SK-N-MC (cell line): Measurements from ENCODE around the gene MRPS9.

Experiments used
- DNase-seq: peaks from one replicate; pipeline ENCODE4 v3.0.0-alpha.2; 2011; ENCODE audit warnings: low read depth, low spot score
- H3K27ac ChIP-seq: fragments of 200-600 bp; sonication (generic); 2 replicates; pipeline ENCODE4 v1.5.1; 2016; ENCODE audit warnings: mixed run types
- H3K36me3 ChIP-seq: fragments of 200-600 bp; sonication (generic); 2 replicates; pipeline ENCODE4 v1.6.1; 2017; ENCODE audit warnings: antibody characterized with exemption, low read length, mixed read lengths; ENCODE audit not compliant: insufficient read depth
- H3K4me3 ChIP-seq: fragments of 200-600 bp; sonication (generic); 2 replicates; pipeline ENCODE4 v1.5.1; 2016
- H3K9ac ChIP-seq: fragments of 200-600 bp; sonication (generic); 2 replicates; pipeline ENCODE4 v1.8.0; 2017; ENCODE audit warnings: mixed run types, mixed read lengths; ENCODE audit not compliant: insufficient read length
- H3K9me3 ChIP-seq: fragments of 200-600 bp; sonication (generic); 2 replicates; pipeline ENCODE4 v1.6.1; 2017; ENCODE audit warnings: low read depth, mild to moderate bottlenecking, antibody characterized with exemption, low read length, moderate library complexity, mixed read lengths
- EZH2 ChIP-seq: fragments of 200-600 bp; sonication (generic); IDR thresholded peaks from one replicate; pipeline ENCODE4 v1.6.1; 2017; ENCODE audit warnings: antibody characterized with exemption
- FOXP2 ChIP-seq: optimal IDR thresholded peaks from 2 replicates; pipeline ENCODE3; 2011; ENCODE audit warnings: mild to moderate bottlenecking, moderate library complexity; ENCODE audit not compliant: insufficient read depth; ENCODE audit errors: extremely low read length, control extremely low read depth
- POLR2AphosphoS5 ChIP-seq: IDR thresholded peaks from 2 replicates; pipeline ENCODE4 v1.6.1; 2012; ENCODE audit warnings: mild to moderate bottlenecking, low read depth, low read length, borderline replicate concordance

The MRPS9 gene

DNA sequence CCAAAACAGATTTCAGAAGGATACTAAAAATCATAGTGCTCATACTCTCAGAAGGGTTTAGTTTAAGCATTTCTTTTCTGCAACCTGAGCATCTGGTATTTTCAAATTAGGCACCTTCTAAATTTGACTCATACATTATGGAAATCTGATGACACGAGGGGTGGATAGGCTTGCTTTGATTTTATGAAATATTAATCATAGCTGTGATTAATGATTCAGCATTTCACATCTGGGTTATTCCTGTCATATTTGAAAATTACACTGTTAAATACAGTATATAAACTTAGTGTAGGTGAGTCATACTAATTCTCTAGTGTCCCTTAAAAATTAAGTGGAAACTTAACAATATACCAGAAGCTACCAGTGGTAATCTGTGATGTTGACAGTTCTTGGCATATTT is 47.7 kb downstream of the MRPS9 start:
- Histone ChIP-seq H3K9me3 (no peaks in the 10 kb centered on the region), H3K4me3 (no peak overlapping the region), H3K36me3 (no peaks in the 10 kb centered on the region; the same call in 1 of the 2 replicates), H3K27ac (no peak overlapping the region), H3K9ac (no peak overlapping the region)
- no peak for DNase-seq
- TF ChIP-seq FOXP2: no peak
- TF ChIP-seq POLR2AphosphoS5: no peak
- TF ChIP-seq EZH2: no peak

DNA sequence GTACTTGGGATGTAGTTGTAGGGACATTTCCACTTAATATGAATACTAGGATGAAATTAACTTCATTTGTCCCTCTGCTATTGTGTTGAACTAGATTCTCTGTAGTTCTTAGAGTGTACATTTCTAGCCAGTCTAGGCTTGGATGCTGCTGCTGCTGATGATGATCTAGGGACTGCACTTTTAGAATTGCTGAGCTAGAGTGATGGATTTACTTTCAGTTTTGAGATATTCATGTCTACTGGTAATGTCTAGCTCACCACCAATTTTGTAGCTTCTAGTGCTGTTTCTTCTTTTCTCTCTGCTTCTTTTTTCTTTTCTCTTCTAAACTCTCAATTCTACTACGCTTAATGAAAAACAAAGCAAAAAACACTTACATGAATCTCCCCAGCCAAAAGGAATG is 49.4 kb downstream of the MRPS9 start:
- TF ChIP-seq POLR2AphosphoS5 (no peak), FOXP2 (no peak), EZH2 (no peak)
- DNase-seq: no peak
- Histone ChIP-seq H3K9me3 (no peaks in the 10 kb centered on the region), H3K4me3 (no peak overlapping the region), H3K27ac (no peak overlapping the region), H3K9ac (no peak overlapping the region), H3K36me3 (no peaks in the 10 kb centered on the region; the same call in 1 of the 2 replicates)

DNA sequence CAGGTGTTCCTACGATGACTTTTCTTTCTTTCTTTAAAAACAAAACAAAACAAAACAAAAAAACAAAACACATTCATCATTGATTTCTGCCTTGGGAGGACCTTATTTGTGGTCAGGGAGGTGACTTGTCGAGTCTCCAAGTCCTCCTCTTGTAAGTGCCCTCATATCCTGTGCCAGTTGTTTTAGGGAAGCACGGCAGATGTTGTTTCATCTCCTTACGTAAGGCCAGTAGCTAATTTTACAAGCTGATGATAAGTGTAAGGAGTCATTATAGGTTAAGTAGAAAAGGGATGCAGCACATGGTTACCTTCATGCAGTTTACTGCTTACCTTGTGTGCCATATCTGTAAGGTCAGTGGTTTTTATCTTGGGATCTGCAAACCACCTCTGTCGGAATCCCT is 52.2 kb downstream of the MRPS9 start:
- no peak for TF ChIP-seq POLR2AphosphoS5
- no peak for TF ChIP-seq EZH2
- TF ChIP-seq FOXP2: no peak
- no peak overlapping the region for H3K9ac ChIP-seq
- no peak overlapping the region for H3K4me3 ChIP-seq
- DNase-seq: no peak
- peaks cover 12% of the 10 kb centered on the region for H3K36me3 ChIP-seq
- H3K27ac ChIP-seq: no peak overlapping the region
- no peaks in the 10 kb centered on the region for H3K9me3 ChIP-seq

DNA sequence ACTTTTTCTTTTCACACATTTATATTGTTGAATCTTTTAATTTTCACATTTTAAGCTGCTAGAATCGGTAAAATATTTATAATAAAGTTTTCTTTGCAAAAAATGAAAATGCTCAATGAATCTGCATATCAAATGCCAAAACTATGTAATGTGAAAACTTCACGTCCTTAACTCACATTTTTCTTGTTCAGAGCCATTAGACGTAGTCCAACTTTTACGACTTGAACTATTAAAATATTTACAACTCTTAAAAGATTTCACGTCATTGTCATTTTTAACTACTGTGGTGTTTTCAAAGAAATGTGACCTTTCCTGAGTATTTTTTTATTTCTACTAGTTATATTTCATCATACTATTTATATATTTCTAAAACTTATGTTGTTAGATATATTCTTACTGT is 54.9 kb downstream of the MRPS9 start:
- Histone ChIP-seq H3K27ac (no peak overlapping the region), H3K4me3 (no peak overlapping the region), H3K9ac (no peak overlapping the region), H3K36me3 (peaks cover 27% of the 10 kb centered on the region), H3K9me3 (no peaks in the 10 kb centered on the region)
- DNase-seq: no peak
- no peak for TF ChIP-seq EZH2
- no peak for TF ChIP-seq POLR2AphosphoS5
- TF ChIP-seq FOXP2: no peak

DNA sequence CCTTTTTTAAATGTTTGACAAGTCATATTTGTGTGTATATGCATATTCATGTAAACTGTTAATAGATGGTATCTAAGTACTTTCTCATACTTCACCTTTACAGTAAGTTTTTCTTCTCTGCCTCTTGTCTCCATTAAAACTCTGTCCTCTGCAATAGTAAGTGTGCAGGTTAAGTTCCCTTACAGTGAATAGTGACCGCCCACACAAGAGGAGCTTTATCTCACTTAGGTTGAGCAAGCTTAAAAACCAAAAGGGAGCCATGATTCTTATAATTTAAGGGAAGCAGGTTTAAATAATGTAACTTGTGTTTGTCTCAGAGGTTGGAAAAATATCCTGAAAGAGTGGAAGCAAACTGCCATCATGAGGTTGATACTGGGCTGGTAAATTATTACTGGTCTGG is 61.3 kb downstream of the MRPS9 start:
- Histone ChIP-seq H3K9me3 (no peaks in the 10 kb centered on the region), H3K9ac (no peak overlapping the region), H3K36me3 (peaks cover 43% of the 10 kb centered on the region), H3K4me3 (no peak overlapping the region), H3K27ac (no peak overlapping the region)
- TF ChIP-seq EZH2 (no peak), FOXP2 (no peak), POLR2AphosphoS5 (no peak)
- no peak for DNase-seq

DNA sequence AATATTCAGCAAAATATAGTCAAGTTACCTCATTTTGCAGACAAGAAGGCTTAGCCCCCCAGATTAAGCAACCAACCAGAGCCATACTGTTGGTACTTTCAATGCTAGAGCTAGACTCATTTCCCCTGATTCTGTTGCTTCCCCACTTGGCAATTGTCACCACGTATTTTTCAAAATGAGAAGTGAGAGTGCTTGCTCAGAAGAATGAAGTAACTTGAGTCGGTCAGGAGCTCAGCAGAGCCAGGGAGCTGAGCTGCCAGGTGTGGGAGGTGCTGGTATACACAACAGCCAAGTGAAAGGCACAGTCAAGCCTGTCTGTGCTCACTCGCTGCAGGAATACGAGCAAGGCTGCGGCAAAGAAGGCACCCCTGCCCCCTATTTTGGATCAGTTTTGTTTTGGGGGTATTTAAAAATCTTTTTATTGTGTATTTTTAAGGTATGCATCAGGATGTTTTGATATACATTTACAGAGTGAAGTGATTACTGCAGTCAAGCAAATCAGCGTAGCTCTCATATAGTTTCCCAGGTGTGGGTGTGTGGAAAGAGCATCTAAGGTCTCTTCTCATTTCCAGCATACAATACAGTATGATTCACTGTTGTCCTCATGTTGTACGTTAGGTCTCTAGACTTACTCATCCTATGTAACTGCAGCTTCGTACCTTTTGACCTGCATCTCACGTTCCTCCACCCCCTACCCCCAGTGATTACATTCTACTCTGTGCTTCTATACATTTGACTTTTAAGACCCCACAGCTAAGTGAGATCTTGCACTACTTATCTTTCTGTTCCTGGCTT is 62.4 kb downstream of the MRPS9 start:
- no peak overlapping the region for H3K27ac ChIP-seq
- TF ChIP-seq FOXP2 (no peak), EZH2 (no peak), POLR2AphosphoS5 (no peak)
- no peak for DNase-seq
- no peaks in the 10 kb centered on the region for H3K9me3 ChIP-seq
- peaks cover 36% of the 10 kb centered on the region for H3K36me3 ChIP-seq
- no peak overlapping the region for H3K4me3 ChIP-seq
- H3K9ac ChIP-seq: no peak overlapping the region

DNA sequence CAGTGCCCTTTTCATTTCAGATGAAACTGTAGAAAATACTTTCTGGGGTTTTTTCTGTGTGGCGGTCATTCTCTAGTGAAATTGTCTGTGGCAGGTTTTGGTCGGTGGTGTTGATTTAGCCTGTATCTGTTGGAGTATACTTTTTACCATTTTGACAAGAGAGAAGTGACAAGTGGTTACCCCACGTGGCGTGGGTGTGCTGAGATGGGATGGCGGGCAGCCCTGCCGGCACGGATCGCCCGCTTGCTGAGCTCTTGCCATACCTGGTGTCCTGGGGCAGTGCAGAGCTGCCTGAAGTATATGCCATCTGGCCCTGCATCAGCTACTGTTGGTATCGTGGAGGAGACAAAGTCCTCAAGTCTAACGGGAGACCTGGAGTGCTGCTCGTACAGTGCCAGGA is 64.1 kb downstream of the MRPS9 start:
- H3K27ac ChIP-seq: no peak overlapping the region
- peaks cover 29% of the 10 kb centered on the region for H3K36me3 ChIP-seq
- H3K9me3 ChIP-seq: no peaks in the 10 kb centered on the region
- no peak overlapping the region for H3K4me3 ChIP-seq
- no peak overlapping the region for H3K9ac ChIP-seq
- no peak for DNase-seq
- TF ChIP-seq POLR2AphosphoS5: no peak
- TF ChIP-seq FOXP2: no peak
- no peak for TF ChIP-seq EZH2

DNA sequence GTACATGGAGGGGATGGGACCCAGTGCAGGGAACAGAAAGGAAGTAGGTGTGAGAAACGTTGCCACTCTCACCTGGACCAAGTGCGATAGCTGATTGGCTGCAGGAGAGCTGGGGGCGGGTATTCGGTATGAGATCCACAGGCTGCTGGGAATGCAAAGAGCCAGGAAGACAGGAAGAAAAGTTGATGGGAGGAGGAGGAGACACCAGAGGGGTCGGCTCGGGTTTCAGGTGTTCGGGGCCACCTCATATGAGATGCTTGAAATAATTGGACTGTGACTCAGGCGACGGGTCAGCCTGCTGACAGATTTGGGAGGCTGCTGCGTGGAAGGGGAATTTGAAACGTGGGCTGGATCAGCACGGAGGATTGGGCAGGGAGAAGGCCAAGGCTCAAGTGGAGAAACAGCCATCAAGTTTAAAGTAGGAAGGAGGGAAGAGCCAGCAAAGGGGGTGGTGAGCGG is 65.1 kb downstream of the MRPS9 start:
- Histone ChIP-seq H3K27ac (no peak overlapping the region), H3K4me3 (no peak overlapping the region), H3K36me3 (peaks cover 19% of the 10 kb centered on the region; the same call in 1 of the 2 replicates), H3K9me3 (no peaks in the 10 kb centered on the region), H3K9ac (no peak overlapping the region)
- no peak for TF ChIP-seq POLR2AphosphoS5
- no peak for TF ChIP-seq EZH2
- no peak for TF ChIP-seq FOXP2
- no peak for DNase-seq

DNA sequence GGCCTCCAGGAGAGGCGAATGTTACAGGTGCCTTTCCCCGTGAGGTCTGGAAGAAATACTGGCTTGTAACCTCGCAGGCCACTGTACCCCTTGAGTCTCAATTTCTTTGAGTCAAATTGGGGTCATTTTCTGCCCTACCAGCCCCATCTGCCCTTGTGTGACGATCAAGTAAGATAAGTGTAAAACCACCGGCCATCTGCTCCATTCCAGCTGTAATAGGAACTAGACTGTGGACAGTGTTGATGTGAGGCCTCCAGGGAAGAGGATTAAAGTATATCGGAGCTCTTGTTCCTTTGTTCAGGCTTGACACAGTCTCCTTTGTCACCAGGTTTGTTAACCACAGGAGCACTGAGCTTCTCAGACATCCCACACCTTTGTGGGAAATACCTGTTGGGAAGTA is 65.6 kb downstream of the MRPS9 start:
- Histone ChIP-seq H3K36me3 (peaks cover 15% of the 10 kb centered on the region; the same call in 1 of the 2 replicates), H3K27ac (no peak overlapping the region), H3K9ac (no peak overlapping the region), H3K4me3 (no peak overlapping the region), H3K9me3 (no peaks in the 10 kb centered on the region)
- no peak for DNase-seq
- no peak for TF ChIP-seq FOXP2
- TF ChIP-seq EZH2: no peak
- TF ChIP-seq POLR2AphosphoS5: no peak
